ENCODE results near the gene SLC38A2. TPM values are rescaled to one million over a fixed set of nuclear protein-coding genes. Genes with fewer than 3 reads are reported as not detected.

SLC38A2 gene
- 331 and 535 TPM in 2 replicates for total RNA-seq (2014; rRNA removed; shearing (Covaris generic); ENCODE audit: low replicate concordance)

DNA sequence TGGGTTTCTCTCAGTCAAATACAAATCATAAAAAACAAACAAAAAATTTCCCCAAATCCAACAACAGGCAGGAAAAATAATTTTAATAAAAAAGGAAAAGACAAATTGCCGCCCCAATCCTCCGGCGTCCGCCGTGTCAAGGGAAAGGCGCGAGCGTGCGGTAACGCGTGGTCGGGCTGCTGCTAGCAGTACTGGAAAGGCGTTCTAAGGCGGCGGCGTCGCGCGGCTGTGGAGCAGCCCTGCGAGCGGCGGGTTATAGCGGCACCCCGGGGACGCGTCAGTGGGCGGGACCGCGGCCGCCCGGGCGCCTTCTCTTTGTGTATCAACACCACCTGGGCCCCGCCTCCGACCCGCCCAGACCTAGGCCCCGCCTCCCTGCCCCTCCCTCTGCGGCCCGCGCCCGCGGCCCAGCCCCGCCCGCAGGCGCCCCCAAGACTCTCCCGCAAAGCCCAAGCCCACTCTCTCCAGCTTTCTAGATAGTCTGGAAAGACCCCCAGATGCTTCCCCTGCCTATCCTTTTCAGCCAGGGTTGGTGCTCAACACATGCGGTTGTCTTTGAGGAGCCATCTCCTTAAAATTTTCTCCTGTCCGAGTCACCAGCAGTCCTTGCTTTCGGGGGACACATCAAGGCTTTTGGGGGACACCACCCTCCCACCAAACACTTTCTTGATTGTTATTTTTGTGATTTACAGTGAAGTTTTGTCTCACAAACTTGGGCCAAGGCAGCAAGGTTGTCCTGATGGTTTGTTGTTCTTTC lies at the start of gene SLC38A2:
Gene SLC38A2 (minus strand): TSS at position 230 of the 757 bp plus-strand sequence. CDS start 1,480 bp downstream, outside the sequence.
- no peaks in the 10 kb centered on the region for H3K9me3 ChIP-seq
- no peaks in the 10 kb centered on the region for H3K27me3 ChIP-seq
- H3K36me3 ChIP-seq, result peaks cover 46% of the 10 kb centered on the region
- peak; percentile 98 for DNase-seq
- H3K4me3 ChIP-seq, result peak within 1 kb of the TSS; percentile 88

DNA sequence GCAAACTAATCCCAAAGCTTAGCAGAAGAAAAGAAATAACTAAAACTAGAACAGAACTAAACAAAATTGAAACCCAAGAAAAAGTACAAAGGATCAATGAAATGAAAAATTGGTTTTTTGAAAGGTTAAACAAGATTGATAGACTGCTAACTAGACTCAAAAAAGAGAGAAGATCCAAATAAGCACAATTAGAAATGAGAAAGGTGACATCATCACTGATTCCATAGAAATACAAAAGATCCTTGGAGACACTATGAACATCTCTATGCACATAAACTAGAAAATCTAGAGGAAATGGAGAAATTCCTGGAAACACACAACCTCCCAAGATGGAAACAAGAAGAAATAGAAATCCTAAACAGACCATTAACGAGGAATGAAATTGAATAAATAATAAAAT lies 47.1 kb upstream of the SLC38A2 start:
- Histone ChIP-seq H3K4me3 (no peak overlapping the region), H3K27me3 (no peaks in the 10 kb centered on the region), H3K9me3 (peaks cover 9% of the 10 kb centered on the region), H3K36me3 (peaks cover 9% of the 10 kb centered on the region; the same call in 1 of the 2 replicates)
- DNase-seq, result no peak

DNA sequence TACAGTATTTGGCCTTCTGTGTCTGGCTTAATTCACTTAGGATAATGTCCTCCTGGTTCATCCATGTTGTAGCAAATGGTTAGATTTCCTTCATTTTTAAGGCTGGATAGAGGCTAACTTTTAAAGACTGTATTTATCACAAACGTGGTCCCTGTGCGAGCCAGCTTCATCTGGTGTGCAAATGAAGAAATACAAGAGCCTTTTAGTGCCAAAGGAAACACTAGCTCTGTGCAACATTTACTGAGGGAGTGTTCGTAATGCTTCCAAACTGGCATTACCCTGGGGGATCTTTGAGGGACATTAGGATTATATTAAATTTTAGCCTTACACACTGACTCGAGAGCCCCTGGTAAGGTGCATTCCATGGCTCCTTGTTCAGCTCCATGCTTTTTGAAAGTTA lies 43.0 kb upstream of the SLC38A2 start:
- Histone ChIP-seq H3K9me3 (peaks cover 9% of the 10 kb centered on the region), H3K27me3 (no peaks in the 10 kb centered on the region), H3K36me3 (peaks cover 11% of the 10 kb centered on the region; the same call in 1 of the 2 replicates), H3K4me3 (no peak overlapping the region)
- no peak for DNase-seq

DNA sequence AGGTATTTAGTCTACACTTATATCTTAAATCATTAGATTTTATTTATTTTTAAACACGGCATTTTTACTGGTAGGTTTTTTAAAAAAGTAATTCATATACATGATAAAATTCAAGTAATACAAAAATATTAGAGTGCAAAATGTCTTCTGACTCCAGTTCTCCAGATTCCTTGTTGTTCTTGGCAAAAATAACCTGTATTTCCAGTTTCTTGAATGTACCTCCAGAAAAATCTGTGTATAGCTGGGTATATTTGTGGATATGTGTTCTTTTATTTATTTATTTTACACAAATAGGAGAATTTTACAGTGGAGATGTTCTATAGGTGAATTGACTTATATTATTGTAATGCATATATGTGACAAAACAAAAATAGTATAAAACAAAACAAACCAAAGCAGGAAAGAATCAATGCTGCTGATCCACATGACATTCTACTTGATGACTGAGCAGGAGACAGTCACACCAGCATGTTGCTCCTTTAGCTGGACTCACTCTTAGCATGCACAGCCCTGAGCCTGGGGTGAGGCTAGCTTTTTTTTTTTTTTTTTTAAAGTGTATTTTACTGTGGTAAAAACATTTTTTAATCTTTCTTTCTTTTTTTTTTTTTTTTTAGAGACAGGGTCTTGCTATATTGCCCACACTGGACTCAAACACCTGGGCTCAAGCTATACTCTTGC lies 42.2 kb upstream of the SLC38A2 start:
- Histone ChIP-seq H3K4me3 (no peak overlapping the region), H3K27me3 (no peaks in the 10 kb centered on the region), H3K36me3 (peaks cover 7% of the 10 kb centered on the region; the same call in 1 of the 2 replicates), H3K9me3 (peaks cover 7% of the 10 kb centered on the region)
- no peak for DNase-seq

DNA sequence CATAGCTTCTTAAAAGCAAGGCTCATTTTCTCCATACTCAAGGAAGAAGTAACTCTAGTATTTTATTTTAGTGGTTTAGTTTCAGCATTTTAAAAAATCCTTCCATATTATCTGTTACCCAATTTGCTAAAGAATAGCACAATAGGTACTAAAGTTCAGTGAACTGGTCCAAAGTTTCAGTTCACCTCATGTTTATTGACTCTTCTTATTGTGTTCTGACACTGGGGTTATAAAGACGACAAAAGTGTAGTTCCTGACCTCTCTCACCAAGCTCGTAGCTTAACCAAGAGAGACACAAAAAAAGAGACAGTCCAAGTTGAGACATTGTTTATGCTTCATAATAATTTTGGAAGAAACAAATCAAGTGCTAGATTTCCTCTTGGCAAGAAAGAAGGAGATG lies 40.8 kb upstream of the SLC38A2 start:
- Histone ChIP-seq H3K9me3 (peaks cover 5% of the 10 kb centered on the region; the same call in 1 of the 2 replicates), H3K4me3 (no peak overlapping the region), H3K36me3 (peaks cover 7% of the 10 kb centered on the region; the same call in 1 of the 2 replicates), H3K27me3 (no peaks in the 10 kb centered on the region)
- DNase-seq, result no peak

DNA sequence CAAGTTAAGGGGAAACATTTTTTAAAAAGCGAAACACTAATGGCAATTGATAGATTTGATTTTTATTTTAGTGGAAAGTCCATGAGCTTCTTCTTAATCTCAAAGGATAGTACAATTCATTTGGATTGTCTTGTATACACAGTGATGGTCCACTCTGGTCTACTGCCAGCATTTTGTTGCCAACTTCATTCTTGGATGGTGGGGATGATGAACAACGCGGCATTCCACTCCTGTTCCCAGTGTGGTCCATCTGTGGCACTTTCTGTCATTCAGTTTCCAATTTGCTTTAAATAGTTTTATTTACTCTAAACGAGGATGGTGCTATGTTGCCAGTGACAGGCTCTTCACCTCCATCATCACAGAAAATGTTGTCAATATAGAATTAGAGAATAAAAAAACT lies 40.3 kb upstream of the SLC38A2 start:
- peaks cover 4% of the 10 kb centered on the region; the same call in 1 of the 2 replicates for H3K36me3 ChIP-seq
- no peak for DNase-seq
- H3K27me3 ChIP-seq, result no peaks in the 10 kb centered on the region
- H3K4me3 ChIP-seq, result no peak overlapping the region
- H3K9me3 ChIP-seq, result peaks cover 4% of the 10 kb centered on the region; the same call in 1 of the 2 replicates

DNA sequence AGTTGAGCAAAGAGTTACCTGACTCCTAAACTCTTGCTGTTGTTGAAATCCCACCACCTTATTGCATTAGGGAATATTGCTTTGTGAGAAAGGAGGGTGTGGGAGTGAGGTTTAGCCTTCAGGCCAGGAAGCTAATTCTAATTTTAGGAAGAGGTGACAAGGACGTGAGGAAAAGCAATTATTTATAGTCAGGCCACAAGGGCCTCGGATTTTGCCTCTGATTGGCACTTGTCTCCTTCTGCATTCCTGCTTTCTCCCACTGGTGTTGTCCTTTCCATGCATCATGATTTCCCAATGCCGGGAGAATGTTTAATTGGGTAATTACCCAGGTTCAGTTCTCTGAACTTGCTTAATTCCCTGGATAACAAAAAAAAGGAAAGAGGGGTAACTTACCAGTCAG lies 37.9 kb upstream of the SLC38A2 start:
- no peak overlapping the region for H3K4me3 ChIP-seq
- H3K27me3 ChIP-seq, result no peaks in the 10 kb centered on the region
- H3K9me3 ChIP-seq, result no peaks in the 10 kb centered on the region
- no peak for DNase-seq
- 0 out of 2 replicates have a peak, but pooled peaks cover 2% of the 10 kb centered on the region for H3K36me3 ChIP-seq

DNA sequence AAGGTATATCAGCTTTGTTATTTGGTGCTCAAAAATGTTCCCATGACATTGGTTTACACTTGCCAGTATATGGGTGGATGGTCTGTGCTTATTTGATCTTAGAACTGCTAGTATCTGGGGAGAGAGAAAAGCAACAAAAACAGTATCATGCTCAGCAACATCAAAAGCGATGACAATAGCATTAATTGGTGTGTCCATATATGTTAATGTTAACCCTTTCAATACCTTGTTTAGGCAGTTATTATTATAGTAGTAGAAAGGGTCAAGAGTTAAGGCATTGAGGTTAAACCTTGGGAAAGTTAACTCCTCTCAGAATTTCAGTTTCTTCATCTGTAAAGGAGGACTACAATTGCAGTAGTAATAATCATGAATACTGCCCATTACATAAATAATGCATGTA lies 37.4 kb upstream of the SLC38A2 start:
- no peaks in the 10 kb centered on the region for H3K27me3 ChIP-seq
- DNase-seq, result no peak
- peaks cover 6% of the 10 kb centered on the region; the same call in 1 of the 2 replicates for H3K36me3 ChIP-seq
- H3K4me3 ChIP-seq, result no peak overlapping the region
- no peaks in the 10 kb centered on the region for H3K9me3 ChIP-seq

DNA sequence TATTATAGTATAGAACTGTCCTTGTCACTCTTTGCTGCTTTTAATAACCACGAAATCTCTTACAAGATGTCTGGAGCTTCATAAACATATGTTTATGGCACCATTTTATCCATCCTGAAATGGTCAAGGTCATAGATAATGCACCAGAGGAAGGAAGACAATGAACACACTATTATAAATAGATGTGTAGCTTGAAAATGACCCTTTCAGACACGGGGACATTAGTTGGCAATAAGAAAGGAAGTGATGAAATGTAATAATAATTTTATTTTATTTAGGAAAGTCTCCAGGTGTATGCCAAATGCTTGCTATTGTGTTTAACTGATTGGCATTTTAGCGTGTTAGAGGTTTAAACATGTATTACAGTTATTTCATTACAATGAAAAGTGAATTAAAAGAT lies 36.8 kb upstream of the SLC38A2 start:
- no peaks in the 10 kb centered on the region for H3K9me3 ChIP-seq
- H3K4me3 ChIP-seq, result no peak overlapping the region
- peaks cover 8% of the 10 kb centered on the region; the same call in 1 of the 2 replicates for H3K36me3 ChIP-seq
- no peak for DNase-seq
- no peaks in the 10 kb centered on the region for H3K27me3 ChIP-seq

DNA sequence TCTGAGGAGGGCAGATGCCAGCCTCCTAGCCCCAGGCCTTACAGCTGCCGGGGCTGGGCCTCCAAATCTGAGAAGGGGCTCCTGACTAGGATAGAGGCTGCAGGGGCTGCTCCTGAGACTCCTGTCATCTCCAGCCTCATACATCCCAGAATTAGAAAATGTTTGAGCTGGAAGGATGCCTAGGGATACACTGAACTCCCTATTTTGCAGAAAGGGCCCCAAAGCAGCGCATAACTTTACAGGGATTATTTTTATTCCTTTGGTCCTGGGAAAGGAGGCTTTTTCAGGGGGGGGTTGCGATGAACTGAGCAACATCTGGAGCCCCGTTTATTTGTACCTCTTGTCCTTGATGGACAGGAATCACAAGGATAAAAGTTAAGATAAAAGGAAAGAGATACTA lies 35.9 kb upstream of the SLC38A2 start:
- Histone ChIP-seq H3K4me3 (no peak overlapping the region), H3K36me3 (peaks cover 8% of the 10 kb centered on the region; the same call in 1 of the 2 replicates), H3K27me3 (no peaks in the 10 kb centered on the region), H3K9me3 (no peaks in the 10 kb centered on the region)
- DNase-seq, result no peak

DNA sequence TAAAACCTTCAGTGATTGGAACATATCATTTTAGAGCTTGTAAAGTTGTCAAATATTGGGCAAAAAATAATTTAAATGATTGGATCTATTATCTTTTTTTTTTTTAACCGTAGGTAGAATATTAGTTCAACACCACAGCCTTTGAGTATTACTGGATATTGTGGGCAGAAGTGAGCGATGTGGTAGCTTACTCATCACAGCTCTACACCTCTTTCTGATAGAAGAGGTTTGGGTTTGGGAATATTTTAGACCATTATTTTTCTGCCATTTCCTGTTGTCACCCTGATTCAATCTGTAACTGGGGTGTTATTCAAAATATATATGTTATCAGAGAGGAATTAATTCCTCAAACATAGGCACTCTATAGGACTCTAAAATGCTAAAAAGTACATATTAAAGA lies 34.8 kb upstream of the SLC38A2 start:
- H3K9me3 ChIP-seq, result no peaks in the 10 kb centered on the region
- H3K36me3 ChIP-seq, result peaks cover 8% of the 10 kb centered on the region; the same call in 1 of the 2 replicates
- no peak overlapping the region for H3K4me3 ChIP-seq
- no peaks in the 10 kb centered on the region for H3K27me3 ChIP-seq
- no peak for DNase-seq

DNA sequence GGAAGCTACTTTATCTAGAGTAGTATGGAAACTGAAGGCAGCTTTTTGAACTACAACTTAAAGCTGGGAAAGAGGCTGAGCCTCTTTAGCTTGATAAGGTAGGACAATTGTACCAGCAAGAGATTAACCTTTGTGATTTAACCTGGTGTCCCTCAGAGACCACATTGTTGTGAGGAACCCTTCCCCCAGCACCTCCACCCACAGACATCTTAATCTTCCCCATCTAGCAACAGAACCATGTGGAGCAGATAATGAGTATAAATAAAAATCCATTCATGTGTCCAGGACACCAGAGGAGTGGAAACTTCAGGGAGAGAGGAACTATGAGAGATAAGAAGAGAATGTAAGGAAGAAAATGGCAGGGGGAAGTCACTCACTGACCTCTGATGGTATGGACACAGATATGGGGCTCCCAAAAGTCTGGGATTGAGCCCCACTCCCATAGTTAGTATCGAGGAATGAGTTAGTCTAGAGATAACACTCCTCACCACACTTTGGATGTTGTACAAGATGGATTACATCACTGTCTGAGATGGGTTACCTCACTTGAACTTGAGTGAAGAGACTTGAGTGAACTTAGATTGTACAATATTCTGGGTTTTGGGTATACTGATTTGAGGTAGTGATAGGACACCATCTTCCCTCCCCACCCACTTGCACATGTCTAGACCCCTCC lies 33.9 kb upstream of the SLC38A2 start:
- no peaks in the 10 kb centered on the region for H3K9me3 ChIP-seq
- peaks cover 7% of the 10 kb centered on the region; the same call in 1 of the 2 replicates for H3K36me3 ChIP-seq
- no peak for DNase-seq
- H3K27me3 ChIP-seq, result no peaks in the 10 kb centered on the region
- H3K4me3 ChIP-seq, result no peak overlapping the region

DNA sequence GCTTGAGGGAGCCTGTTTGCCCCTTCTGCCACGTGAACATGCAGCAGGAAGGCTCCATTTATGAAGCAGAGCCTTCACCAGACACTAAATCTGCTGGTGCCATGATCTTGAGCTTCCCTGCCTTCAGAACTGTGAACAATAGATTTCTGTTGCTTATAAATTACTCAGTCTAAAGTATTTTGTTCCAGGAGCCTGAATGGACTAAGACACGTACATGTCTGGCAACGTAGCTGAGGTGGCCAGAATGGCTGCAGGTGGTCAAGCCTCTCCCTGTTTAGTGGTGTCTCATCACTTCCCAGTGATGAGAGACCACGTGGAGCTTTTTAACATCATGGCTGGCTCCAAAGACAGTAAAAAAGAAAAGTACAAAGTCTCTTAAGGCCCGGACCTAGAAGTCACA lies 32.2 kb upstream of the SLC38A2 start:
- Histone ChIP-seq H3K27me3 (no peaks in the 10 kb centered on the region), H3K4me3 (no peak overlapping the region), H3K9me3 (peaks cover under 1% of the 10 kb centered on the region; the same call in 1 of the 2 replicates), H3K36me3 (peaks cover 8% of the 10 kb centered on the region)
- no peak for DNase-seq

DNA sequence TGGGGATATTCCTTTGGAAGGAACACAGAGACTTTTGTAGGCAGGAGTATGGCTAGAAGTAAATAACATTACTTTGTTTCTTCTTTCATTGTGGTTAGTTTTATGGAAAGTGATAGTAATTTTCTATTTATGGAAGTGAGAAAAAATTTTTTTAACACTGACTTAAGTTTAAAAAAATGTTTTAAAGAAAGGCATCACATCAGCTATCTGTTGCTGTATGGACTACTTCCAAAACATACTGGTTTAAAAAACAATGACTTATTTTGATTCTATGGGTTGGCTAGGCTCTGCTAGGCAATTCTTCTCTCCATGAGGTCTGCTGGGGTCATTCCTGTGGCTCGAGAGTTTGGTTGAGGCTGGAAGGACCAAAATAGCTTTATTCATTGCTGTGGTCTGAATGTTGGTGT lies 31.7 kb upstream of the SLC38A2 start:
- Histone ChIP-seq H3K27me3 (no peaks in the 10 kb centered on the region), H3K36me3 (peaks cover 11% of the 10 kb centered on the region), H3K4me3 (no peak overlapping the region), H3K9me3 (peaks cover 4% of the 10 kb centered on the region)
- DNase-seq, result peak; percentile 80

DNA sequence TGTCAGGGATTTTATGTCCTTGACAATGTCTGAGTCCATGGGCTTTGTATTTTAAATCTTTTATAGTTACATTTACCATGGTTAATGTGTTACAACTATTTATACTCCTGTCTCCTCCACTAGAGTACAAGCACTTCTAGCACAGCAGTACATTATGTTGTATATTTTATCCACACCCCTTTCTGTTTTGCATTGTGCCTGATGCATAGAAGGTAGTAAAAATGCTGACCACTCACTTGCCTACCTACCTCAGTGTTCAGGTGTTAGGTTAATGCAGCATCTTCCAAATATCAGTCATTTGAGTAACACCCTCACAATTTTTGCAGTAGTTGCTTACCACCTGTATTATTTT lies 31.1 kb upstream of the SLC38A2 start:
- no peak for DNase-seq
- Histone ChIP-seq H3K4me3 (no peak overlapping the region), H3K27me3 (no peaks in the 10 kb centered on the region), H3K36me3 (peaks cover 11% of the 10 kb centered on the region), H3K9me3 (peaks cover 4% of the 10 kb centered on the region)

DNA sequence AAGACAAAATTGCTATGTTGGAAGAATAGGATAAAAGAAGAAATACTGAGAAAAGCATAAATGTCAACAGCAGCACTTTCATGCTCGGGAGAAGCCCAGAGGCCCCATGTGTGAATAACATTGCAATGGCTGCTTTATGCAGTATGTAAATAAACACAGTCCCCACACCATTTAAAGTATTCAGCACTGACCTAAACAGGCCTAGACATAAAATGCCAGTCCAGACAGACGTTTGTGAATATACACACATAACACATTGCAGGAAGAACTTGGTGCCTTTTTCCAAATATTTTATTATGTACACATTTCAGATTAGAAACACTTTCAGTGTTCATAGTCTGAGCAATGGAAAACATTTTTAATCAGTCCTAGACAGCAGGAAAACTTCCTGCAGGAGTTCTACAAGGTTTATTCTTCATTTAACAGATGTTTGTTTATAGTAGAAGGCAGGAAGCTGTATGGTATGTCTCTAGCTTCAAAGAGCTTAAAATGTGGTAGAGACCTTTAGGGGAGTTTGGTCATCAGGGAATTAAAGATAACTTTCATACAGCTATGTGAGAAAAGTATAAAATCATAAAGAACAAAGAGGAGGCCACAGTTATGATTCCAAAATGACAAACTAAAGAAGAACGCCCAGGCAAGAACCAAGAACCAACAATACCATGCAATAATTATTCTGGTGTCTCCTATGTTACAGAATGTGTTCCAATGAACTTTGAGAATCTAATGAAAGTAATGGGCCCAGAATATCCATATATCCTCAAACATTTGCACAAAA lies 30.6 kb upstream of the SLC38A2 start:
- peaks cover 4% of the 10 kb centered on the region for H3K9me3 ChIP-seq
- peaks cover 11% of the 10 kb centered on the region for H3K36me3 ChIP-seq
- no peak for DNase-seq
- H3K4me3 ChIP-seq, result no peak overlapping the region
- no peaks in the 10 kb centered on the region for H3K27me3 ChIP-seq
